Measurements from ENCODE around the gene TTC21B.
"Not testable (repeated sequence)": the region's sequence is repeated elsewhere in the genome, so short reads cannot be mapped to it uniquely, and the experiment has no call there.

Gene TTC21B

GRCh38 chr2:165953655-165954606, at the start of gene TTC21B:
Gene TTC21B (minus strand): TSS chr2:165953776. CDS start chr2:165953705, 71 bp downstream.
- peak; percentile 95 for DNase-seq

- DNase-seq: no peak
Measured at GRCh38 chr2:166000401-166000800, 46.8 kb upstream of the TTC21B start.

- DNase-seq: no peak
Measured at GRCh38 chr2:165990846-165991245, 37.3 kb upstream of the TTC21B start.

- DNase-seq: no peak
Measured at GRCh38 chr2:165989851-165990250, 36.3 kb upstream of the TTC21B start.

- DNase-seq: no peak
Measured at GRCh38 chr2:165985120-165985519, 31.5 kb upstream of the TTC21B start.

GRCh38 chr2:165972161-165972560, 18.6 kb upstream of the TTC21B start:
- DNase-seq: not testable (repeated sequence)

GRCh38 chr2:165970663-165971062, 17.1 kb upstream of the TTC21B start:
- no peak for DNase-seq

- DNase-seq: peak; percentile 19
Measured at GRCh38 chr2:165969227-165969626, 15.7 kb upstream of the TTC21B start.

GRCh38 chr2:165967746-165968145, 14.2 kb upstream of the TTC21B start:
- DNase-seq: no peak

GRCh38 chr2:165961818-165962217, 8.2 kb upstream of the TTC21B start:
- no peak for DNase-seq

- no peak for DNase-seq
Measured at GRCh38 chr2:165959371-165959770, 5.8 kb upstream of the TTC21B start.

GRCh38 chr2:165958313-165958960, 4.9 kb upstream of the TTC21B start:
- DNase-seq: no peak

GRCh38 chr2:165957030-165957675, 3.6 kb upstream of the TTC21B start:
- no peak for DNase-seq

- peak; percentile 65 for DNase-seq
Measured at GRCh38 chr2:165953306-165953654, 296 bp downstream of the TTC21B start.

- peak; percentile 51 for DNase-seq
Measured at GRCh38 chr2:165952741-165953211, 800 bp downstream of the TTC21B start.

- no peak for DNase-seq
Measured at GRCh38 chr2:165952085-165952484, 1.5 kb downstream of the TTC21B start.

- DNase-seq: no peak
Measured at GRCh38 chr2:165950438-165950837, 3.1 kb downstream of the TTC21B start.

GRCh38 chr2:165941827-165942226, 11.7 kb downstream of the TTC21B start:
- DNase-seq: no peak

- no peak for DNase-seq
Measured at GRCh38 chr2:165938237-165938636, 15.3 kb downstream of the TTC21B start.

- DNase-seq: no peak
Measured at GRCh38 chr2:165933211-165933910, 20.2 kb downstream of the TTC21B start.

GRCh38 chr2:165927774-165928173, 25.8 kb downstream of the TTC21B start:
- DNase-seq: no peak

GRCh38 chr2:165927353-165927752, 26.2 kb downstream of the TTC21B start:
- DNase-seq: no peak

GRCh38 chr2:165924946-165925345, 28.6 kb downstream of the TTC21B start:
- DNase-seq: peak; percentile 21

Measured in OCI-M1 (cell line).